ENCODE measurements around the gene ACO1.

- TF ChIP-seq CTCF (IDR thresholded peaks at IDR 0.05) (no peak), POLR2A (IDR thresholded peaks at IDR 0.05) (no peak), EP300 (IDR thresholded peaks at IDR 0.05) (no peak)
These were observed 21.6 kb downstream of the ACO1 start for GRCh38 chr9:32406046-32406445.
